ENCODE data around the gene SIRT5. TPM values are rescaled to one million over a fixed set of nuclear protein-coding genes. Genes with fewer than 3 reads are reported as not detected.

Gene SIRT5
- total RNA-seq, 1 donor from 2014 or later, result 8.8 TPM

DNA sequence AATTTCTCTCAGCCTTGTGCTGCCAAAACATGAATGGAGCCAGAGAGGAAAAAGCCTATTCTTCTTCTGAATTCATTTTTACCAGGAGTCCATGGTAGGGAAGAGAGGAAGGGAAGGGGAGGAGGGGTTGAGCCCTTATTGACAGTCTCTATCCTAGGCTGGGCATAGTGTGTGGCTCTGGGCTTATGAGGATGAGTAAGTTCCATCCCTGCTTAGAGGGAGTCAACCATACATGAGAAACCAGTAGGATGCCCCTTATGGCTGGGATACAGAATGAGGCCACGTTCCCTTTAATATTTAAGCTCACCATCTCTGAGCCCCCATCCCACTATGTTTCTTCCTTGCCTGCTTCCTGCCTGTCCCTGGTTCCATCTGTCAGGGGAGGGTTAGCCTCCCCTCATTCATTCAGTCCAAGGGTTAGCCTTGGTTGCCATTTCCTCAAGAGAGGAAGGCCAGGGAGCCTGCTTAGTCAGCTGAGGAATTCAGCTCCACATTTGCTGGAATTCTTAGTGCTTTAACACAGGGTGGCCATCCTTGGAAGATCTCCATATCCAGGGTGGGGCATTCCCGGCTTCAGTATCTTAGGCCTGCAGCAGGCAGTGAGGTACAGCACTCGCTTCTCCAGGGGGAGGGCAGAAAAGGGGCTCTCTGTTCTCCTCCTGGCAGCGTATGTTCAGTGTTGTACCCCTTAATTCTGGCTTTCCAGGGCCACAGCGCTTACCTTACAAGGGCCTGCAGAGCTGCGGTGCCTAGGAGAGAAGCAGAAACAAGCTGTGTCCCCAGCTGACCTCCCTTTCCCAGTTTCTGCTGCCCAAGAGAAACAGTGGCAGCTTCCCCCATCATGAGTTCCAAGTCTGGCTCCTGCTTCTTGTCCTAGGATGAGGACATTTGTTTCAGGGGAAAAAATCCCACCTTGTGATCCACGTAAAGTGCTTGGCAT is 12.5 kb downstream of the SIRT5 start:
- no peak for DNase-seq (ENCODE audit: low spot score)

DNA sequence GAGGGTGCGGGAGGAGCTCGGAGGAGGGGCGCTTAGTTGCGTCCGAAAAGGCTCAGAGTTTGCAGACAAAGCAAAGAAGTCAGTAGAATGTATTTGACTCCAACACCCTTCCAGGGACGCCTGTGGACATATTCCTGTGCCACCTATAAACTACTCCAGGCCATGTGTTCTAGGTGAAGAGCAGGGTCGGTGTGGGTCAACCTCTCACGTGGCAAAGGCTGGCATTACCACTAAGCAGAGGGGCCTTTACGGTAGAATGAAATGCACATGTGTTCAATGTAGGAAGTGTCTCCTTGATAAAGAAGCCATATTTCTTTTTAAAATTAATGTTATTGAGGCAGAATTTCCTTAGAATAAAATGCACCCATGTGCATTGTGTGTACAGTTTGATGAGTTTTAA is 15.4 kb downstream of the SIRT5 start:
- no peak for DNase-seq (ENCODE audit: low spot score)

DNA sequence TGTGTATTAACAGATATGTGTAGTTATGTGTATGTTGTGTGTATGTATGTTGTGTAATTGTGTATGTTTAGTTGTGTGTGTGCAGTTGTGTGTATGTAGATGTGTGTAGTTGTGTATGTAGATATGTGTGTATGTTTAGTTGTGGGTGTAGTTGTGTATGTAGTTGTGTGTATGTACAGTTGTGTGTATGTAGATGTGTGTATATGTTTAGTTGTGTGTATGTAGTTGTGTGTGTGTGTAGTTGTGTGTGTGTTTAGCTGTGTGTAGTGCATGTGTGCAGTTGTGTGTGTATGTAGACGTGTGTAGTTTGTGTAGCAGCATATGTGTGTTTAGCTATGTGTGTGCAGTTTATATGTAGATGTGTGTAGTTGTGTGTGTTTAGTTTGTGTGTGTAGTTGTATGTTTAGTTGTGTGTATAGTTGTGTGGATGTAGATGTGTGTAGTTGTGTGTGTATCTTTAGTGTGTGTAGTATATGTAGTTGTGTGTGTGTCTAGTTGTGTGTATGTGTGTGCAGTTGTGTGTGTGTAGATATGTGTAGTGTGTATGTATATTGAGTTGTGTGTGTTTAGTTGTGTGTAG is 16.3 kb downstream of the SIRT5 start:
- DNase-seq (ENCODE audit: low spot score), result no peak

DNA sequence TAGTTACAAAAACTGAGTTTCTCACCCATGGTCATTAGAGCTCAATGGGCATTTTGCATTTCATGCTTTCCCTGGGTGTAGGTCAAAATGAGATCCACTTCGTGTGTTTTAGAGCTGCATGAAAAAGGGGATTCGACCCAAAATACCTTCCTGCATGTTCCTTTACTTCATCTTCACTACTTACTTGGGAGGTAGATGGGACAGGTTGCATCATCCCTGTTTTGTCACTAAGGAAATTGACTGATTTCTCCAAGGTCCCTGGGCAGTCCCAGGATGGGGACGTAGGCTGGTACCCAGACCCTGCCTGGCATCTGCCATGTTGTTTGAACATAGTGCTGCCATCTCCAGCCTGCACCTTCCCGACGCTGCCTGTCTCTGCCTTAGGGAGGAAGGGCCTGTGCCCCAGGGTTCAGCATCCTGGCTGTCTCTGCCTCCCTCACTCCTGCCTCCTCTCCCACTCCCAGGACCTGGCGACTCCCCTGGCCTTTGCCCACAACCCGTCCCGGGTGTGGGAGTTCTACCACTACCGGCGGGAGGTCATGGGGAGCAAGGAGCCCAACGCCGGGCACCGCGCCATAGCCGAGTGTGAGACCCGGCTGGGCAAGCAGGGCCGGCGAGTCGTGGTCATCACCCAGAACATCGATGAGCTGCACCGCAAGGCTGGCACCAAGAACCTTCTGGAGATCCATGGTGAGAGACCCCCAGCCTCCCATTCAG is 17.0 kb downstream of the SIRT5 start:
- DNase-seq (ENCODE audit: low spot score), result no peak

DNA sequence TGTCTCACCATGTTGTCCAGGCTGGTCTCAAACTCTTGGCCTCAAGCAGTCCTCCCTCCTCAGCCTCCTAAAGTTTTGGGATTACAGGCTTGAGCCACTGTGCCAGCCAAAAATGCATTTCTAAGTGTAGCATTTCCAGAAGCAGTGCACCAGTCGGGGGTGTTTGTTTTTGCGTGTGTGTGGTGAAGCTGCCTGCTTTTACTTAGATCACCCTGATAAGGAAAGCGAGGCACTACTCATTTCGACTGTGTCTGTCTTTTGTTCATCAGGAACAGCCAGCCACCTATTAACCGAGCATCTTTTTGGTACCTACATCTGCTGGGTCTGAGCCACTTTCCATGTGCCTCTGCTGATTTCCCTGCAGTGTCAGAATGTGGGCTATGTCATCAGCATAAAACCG is 18.7 kb downstream of the SIRT5 start:
- no peak for DNase-seq (ENCODE audit: low spot score)

DNA sequence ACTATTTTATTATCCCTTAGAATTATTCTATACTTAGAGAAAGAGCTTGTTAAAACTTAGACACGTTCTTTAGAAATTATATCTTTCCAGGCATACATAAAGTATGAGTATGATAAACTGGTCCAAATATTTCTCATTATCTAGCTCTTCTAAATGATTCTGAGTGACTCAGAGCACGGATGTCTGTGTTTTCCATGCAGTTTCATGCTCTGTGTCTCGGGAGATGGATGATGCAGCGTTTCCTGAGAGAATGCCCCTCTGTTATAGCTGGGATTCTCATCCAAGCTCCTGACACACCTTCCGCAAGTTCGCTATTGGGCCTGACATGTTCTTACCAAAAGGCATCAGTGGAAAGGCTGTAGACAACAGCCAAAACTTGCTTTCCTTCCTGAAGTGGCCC is 19.3 kb downstream of the SIRT5 start:
- DNase-seq (ENCODE audit: low spot score), result no peak

DNA sequence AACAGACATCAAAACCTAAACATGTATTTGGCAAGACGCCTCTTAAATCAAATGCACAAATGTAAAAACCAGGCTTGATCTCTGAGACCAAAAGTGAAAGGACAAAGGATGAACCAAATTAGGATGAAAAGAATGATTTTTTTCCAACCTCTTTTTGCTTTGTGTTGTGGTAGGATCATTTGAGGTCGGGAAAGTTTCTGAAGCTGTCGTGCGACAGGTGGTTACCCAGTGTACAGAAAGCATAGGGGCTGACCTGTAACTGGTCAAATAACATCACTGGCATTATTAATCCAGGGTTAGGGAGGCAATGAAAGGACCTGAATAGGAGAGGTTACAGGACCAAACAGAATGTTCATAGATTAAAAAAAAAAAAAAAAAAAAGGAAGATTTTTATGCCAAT is 22.7 kb downstream of the SIRT5 start:
- DNase-seq (ENCODE audit: low spot score), result no peak

DNA sequence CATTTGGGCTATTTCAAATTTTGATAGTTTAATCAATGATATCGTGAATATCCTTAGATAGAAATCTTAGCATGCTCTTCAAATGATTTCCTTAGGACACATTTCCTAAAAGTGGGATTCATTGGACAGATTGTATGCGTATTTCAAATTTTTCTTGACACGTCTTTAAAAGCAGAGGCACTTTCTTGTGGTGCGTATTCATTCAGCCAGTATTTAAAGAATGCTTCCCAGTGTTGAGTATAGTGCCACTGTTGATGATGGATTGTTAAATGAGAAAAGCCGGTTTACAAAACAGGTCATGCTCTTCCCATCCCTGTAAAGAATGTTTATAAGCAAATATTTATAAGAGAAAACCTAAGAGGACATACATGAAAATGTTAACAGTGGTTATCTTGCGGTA is 25.6 kb downstream of the SIRT5 start:
- DNase-seq (ENCODE audit: low spot score), result no peak

DNA sequence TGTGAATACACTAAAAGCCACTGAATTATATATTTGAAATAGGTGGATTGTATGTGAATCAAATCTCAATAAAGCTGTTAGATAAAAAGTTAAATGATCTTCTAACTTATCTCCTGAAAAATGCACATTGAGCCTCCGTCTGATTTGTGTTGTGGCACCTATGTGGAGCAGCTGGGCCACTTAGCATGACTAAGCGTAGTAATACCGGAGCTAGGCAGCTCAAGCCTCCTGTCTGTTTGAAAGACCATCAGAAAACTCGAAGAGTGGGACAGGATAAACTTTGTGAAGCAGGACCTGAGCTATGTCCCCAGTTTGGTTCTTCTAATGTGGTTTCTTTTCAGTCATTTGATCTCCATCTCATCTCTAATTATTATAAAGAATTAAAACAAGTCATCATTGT is 29.7 kb downstream of the SIRT5 start:
- no peak for DNase-seq (ENCODE audit: low spot score)

DNA sequence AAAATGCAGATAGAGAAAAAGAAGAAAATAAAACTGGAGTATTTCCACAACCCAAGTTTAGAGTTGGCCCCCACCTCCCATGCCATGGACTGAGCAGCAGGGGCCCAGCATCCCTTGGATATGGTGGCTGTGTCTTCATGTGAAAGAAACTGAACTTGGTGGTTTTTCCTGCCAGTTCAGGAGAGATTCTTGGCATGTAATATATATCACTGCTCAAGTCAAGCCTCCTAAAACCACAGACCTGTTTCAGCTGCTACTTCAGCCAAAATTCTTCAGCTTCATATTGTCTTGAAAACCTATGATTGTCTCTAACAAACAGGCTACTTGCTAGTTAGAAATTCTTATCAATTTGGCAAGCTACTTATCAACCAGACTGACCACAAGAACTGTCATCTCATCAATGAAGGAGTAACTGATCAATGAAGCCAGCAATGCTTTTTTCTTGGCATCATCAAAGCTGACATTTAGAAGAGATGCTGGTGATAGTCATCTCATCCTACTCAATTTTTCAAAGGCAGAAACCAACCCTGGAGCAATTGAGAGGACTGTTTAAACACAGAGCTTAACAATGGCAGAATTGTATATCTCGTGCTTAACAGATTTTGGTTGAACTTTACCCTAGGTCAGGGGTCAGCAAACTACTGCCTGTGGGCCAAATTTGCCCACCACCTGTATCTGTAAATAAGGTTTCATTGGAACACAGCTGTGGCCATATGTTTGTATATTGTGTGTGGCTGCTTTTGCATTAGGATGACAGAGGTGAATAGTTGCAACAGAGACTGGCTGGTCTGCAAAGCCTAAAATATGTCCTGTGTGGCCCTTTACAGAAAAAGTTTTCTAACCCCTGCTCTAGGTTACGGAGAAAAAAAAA is 30.4 kb downstream of the SIRT5 start:
- DNase-seq (ENCODE audit: low spot score), result no peak

DNA sequence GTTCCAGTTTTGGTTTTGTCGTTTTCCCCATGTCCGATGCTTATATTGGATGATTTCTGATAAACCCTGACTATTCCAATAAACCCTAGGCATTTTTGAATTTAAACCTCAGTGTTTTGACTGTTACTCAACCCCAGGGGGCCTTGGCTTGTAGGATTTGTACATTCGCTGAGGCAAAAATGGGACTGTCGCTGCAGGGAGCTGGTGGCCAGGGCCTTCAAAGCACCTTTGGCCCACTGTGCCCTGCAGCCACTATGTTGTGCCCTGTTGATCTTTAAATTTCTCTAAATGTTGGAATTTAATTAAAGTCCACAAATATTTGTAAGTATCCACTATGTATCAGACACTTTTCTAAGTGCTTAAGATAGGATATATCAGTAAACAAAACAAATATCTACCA is 31.2 kb downstream of the SIRT5 start:
- no peak for DNase-seq (ENCODE audit: low spot score)

DNA sequence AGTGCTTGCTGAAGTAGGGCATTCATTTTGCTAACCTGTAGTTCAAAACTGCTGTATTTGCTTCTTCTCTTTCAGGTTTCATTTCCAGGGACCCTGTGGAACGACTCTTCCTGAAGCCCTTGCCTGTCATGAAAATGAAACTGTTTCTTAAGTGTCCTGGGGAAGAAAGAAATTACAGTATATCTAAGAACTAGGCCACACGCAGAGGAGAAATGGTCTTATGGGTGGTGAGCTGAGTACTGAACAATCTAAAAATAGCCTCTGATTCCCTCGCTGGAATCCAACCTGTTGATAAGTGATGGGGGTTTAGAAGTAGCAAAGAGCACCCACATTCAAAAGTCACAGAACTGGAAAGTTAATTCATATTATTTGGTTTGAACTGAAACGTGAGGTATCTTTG is 37.3 kb downstream of the SIRT5 start:
- no peak for DNase-seq (ENCODE audit: low spot score)

DNA sequence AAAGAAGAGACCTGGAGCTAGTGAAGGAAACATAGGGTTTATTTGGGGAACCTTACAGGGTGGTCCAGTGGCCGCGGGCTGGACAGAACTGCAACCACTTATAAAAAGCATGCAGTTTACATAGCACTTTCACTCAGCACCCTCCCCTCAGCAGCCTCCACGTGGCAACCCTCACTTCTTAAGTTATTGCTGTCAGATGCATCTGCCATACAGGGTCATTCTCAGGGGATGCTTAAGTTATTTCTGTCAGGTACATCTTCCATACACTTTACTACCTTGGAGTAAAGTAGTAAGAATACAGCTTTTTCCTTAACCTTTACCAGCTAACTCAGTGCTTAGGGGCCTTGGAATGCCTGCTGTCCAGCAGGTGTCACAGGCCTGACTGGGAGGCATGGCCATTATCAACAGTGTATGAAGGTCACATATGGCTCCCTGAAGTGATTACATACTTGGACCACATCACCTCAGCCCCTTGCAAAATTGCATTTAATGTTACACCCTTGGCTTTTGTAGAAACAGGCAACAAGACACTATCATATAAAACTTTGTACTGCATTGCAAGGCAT is 38.7 kb downstream of the SIRT5 start:
- no peak for DNase-seq (ENCODE audit: low spot score)

DNA sequence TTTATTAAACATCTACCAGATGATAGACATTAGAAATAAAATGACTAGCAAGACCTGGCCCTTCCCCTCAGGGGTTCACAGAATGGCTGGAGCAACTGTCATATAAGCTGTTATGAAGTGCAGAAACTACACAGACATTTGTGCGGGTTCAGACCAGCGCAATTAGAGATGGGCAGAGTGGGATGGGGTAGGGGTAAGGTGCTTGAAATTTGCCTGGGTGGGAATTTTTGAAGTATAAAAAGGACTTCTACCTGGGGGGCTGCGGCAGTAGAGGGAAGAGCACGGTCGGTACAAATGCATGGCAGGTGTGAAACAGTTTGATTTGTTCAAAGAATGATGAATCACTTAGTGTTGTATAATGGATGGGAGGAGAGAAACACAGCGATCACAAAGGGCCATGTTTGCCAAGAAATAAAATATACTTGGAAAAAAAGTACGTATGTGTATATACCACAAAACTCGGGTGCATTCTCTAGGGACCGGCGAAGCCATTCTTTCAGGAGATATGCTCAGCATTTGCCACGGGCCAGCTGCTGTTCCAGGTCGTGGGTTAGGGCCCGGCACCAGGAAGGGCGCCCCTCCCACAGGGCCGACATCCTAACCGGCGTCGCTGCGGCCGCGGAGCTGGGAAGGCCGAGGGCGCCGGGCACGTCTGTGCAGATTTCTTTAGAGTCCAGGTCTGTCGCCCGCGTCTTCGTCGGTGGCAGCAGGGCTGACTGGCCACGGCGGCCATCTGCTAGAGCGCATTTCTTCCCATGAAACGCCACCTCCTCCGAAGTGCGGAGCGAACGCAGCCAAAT is 39.9 kb downstream of the SIRT5 start:
- peak; percentile 90 for DNase-seq (ENCODE audit: low spot score)

DNA sequence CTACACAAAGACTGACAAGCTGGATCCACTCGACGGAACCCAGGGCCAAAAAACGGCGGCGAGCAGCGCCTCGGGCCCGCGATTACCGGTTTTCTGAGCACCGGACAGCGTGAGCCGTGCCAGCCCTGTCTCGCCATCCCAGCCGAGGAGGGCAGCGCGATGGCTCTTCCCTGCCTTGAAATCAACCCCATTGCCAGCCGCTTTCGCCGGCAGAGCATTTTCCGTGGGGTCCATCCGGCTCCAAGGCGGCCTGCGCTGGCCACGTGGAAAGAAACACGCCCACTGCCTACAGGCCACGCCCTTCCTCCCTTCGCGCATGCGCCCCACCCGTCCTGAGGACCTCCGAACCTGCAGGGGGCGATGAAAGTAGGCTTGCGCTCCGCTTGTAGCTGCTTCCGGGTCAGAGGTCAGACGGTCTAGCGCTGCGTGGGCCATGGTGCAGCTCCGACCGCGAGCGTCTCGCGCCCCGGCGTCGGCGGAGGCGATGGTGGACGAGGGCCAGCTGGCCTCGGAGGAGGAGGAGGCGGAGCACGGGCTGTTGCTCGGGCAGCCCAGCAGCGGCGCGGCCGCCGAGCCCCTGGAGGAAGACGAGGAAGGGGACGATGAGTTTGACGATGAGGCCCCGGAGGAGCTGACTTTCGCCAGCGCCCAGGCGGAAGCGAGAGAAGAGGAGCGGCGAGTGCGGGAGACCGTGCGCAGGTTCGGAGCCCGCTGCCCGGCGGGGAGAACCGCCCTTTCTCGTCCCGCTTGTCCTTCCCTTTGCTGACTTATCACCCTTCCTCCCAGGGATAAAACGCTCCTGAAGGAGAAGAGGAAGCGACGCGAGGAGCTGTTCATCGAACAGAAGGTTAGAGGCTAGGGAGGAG is 40.8 kb downstream of the SIRT5 start, which contains the start of gene NOL7:
NOL7 (plus strand) TSS at position 410 of the 866 bp plus-strand sequence; CDS start at position 434, 24 bp downstream.
- DNase-seq (ENCODE audit: low spot score), result peak; percentile 99

DNA sequence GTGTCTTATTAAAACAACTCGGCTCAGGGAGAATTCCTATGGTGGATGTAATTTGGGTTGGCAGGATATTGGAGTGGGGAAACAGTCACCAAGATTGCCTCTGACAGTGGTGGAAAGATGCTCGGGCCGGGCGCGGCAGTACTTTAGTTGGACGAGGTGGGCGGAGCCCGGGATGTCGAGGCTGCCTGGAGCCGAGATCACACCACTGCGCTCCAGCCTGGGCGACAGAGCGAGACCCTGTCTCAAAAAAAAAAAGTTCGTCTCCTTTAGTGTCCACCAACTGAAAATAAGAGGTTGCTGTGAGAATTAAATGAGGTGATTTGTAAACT is 41.4 kb downstream of the SIRT5 start:
- DNase-seq (ENCODE audit: low spot score), result no peak

DNA sequence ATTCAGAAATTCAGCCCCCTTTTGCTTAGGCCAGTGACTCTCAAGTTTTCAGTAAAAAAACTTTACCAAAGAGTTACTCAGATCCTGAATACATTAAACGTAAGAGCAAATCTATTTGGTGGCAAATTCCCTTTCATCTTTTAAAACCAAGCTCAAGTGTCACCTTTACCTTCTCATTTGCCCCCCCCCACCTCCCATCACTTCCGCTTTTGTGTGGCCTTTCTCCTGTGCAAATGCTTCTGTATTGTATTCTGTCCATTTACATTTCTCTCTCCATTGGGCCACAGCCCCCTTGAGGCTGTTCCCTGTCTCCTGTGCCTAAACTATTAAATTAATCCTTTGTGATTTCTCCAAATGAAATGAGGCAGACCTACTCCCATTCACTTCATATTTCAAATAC is 42.7 kb downstream of the SIRT5 start:
- DNase-seq (ENCODE audit: low spot score), result no peak

DNA sequence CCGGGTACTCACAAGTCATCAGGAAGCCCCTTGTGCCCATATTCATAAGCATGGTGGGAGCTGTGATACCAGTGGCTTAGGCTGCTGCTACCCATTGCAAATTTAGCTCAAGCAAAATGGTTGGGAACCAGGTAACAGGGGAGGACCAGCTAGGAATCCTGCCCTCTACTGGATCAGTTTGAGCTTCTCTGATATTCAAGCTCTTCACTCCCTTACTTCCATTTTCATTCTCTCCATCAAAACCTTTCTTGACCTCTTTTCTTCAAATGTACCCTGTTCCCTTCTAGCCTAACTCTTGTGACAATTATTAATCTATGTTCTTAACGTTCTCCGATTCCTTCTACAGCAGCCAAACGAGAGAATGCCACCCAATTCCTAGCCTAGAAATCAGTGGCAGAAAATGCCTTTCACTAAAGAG is 50.5 kb downstream of the SIRT5 start:
- DNase-seq (ENCODE audit: low spot score), result no peak
